Astrocyte of the hippocampus (primary cell): Measurements from ENCODE around the gene GNG12.

ENCODE experiments used
- DNase-seq: peaks from one replicate; pipeline ENCODE4 v3.0.0; 2011; ENCODE audit warnings: low read depth, low spot score

Gene GNG12

GRCh38 chr1:67815303-67816094 is 17.8 kb downstream of the GNG12 start:
- DNase-seq, result no peak

- DNase-seq, result no peak
Measured at GRCh38 chr1:67814121-67814772, 19.0 kb downstream of the GNG12 start.

GRCh38 chr1:67812226-67812625 is 21.0 kb downstream of the GNG12 start:
- DNase-seq, result no peak

GRCh38 chr1:67811781-67812180 is 21.5 kb downstream of the GNG12 start:
- DNase-seq, result no peak

- no peak for DNase-seq
Measured at GRCh38 chr1:67809887-67810286, 23.4 kb downstream of the GNG12 start.

GRCh38 chr1:67807282-67807681 is 26.0 kb downstream of the GNG12 start:
- no peak for DNase-seq

- no peak for DNase-seq
Measured at GRCh38 chr1:67804710-67805109, 28.6 kb downstream of the GNG12 start.

GRCh38 chr1:67803380-67804279 is 29.6 kb downstream of the GNG12 start:
- peak; percentile 19 for DNase-seq

- peak; percentile 19 for DNase-seq
Measured at GRCh38 chr1:67802565-67802964, 30.7 kb downstream of the GNG12 start.

GRCh38 chr1:67801903-67802302 is 31.4 kb downstream of the GNG12 start:
- DNase-seq, result peak; percentile 87

GRCh38 chr1:67795179-67795912 is 37.9 kb downstream of the GNG12 start:
- DNase-seq, result peak; percentile 45

GRCh38 chr1:67793562-67793961 is 39.7 kb downstream of the GNG12 start:
- peak; percentile 82 for DNase-seq

- DNase-seq, result no peak
Measured at GRCh38 chr1:67792741-67793458, 40.4 kb downstream of the GNG12 start.

- DNase-seq, result peak; percentile 70
Measured at GRCh38 chr1:67792103-67792502, 41.2 kb downstream of the GNG12 start.

- DNase-seq, result peak; percentile 92
Measured at GRCh38 chr1:67791686-67792085, 41.6 kb downstream of the GNG12 start.

- DNase-seq, result no peak
Measured at GRCh38 chr1:67791261-67791660, 42.0 kb downstream of the GNG12 start.

- DNase-seq, result no peak
Measured at GRCh38 chr1:67790201-67790692, 43.0 kb downstream of the GNG12 start.

- DNase-seq, result no peak
Measured at GRCh38 chr1:67789551-67789950, 43.7 kb downstream of the GNG12 start.

GRCh38 chr1:67788904-67789303 is 44.4 kb downstream of the GNG12 start:
- no peak for DNase-seq

GRCh38 chr1:67788238-67788790 is 45.0 kb downstream of the GNG12 start:
- DNase-seq, result no peak
